Uterus (tissue), 4 donors: ENCODE measurements around the gene SLFN11. TPM values are rescaled to one million over a fixed set of nuclear protein-coding genes. Genes with fewer than 3 reads are reported as not detected.

Experiments
- DNase-seq, 2 donors: peaks; one replicate each; pipeline ENCODE4 v3.0.0-alpha.2; 2019 to 2020
- H3K27ac ChIP-seq, 2 donors: fragments of 200-600 bp; sonication (generic); 1 replicate in 1 of 2; 2 replicates in 1 of 2; pipeline ENCODE4 v1.5.1; 2016 to 2018
- H3K27me3 ChIP-seq, 2 donors: fragments of 200-600 bp; sonication (generic); one replicate each; pipeline ENCODE4 v1.5.1; 2018 to 2019; ENCODE audit warnings: control low read depth in 1 of 2
- H3K36me3 ChIP-seq, 2 donors: fragments of 200-600 bp; sonication (generic); one replicate each; pipeline ENCODE4 v1.5.1; 2019; ENCODE audit warnings: control low read depth in 1 of 2
- H3K4me1 ChIP-seq, 2 donors: fragments of 200-600 bp; sonication (generic); one replicate each; pipeline ENCODE4 v1.5.1; 2018 to 2019; ENCODE audit warnings: control low read depth in 1 of 2
- H3K4me3 ChIP-seq, 2 donors: fragments of 200-600 bp; sonication (generic); 1 replicate in 1 of 2; 2 replicates in 1 of 2; pipeline ENCODE4 v1.5.1; 2018 to 2019; ENCODE audit warnings: mild to moderate bottlenecking in 1 of 2
- H3K9me3 ChIP-seq, 2 donors: fragments of 200-600 bp; sonication (generic); one replicate each; pipeline ENCODE4 v1.5.1; 2019; ENCODE audit warnings: control low read depth in 1 of 2
- POLR2A ChIP-seq, 2 donors: fragments of 450-650 bp; IDR thresholded peaks; one replicate each; pipeline ENCODE4 v1.6.1; 2016; ENCODE audit warnings: antibody characterized with exemption in 2 of 2, mild to moderate bottlenecking in 1 of 2, moderate library complexity in 1 of 2
- intact Hi-C: fragments of 100-400 bp; cut with DNase I; formaldehyde crosslinking; loops from one replicate; pipeline ENCODE4 v1.15.1; 2023; ENCODE audit warnings: low total_unique reads
- total RNA-seq, 4 donors: library from RNA; depleted of rRNA in 3 of 4; stranded (reverse); fragments of >200 nt in 3 of 4; gene quantifications; one replicate each; pipeline versions ENCODE4 v1.1.0 to v1.2.4, GENCODE V29; 2014 to 2023
- TF ChIP-seq, protein P1 (sequence below), 4 experiments: fragments of 200-600 bp in 2 of 4; fragments of 450-650 bp in 2 of 4; sonication (generic) in 2 of 4; IDR thresholded peaks; one replicate each; pipeline ENCODE4 v1.5.1; 2016 to 2019; ENCODE audit warnings: antibody characterized with exemption in 4 of 4, mild to moderate bottlenecking in 2 of 4, moderate library complexity in 1 of 4
- donor health status: DM: yes; HTN: yes; CAD: no.

The SLFN11 gene
- total RNA-seq, 4 donors from 2014 or later, result 24.6 to 87.1 (median 54.8) TPM

DNA sequence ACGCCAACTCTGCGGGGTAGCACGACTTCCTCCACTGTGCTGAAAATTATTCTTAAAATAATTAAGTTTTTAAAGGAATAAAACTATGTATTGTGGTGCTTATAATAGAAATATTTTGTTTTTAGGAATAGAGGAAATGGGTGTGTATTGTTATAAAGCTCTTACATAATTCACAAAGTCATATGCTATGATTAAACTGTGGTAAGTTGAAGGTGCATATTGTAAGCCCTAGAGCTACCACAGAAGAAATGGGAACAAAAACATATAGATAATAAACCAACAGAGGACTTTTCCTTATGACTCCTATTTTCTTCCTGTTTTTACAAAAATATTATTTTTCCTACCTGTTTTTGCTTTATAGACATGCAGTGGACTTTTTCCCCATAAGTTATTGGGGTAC is 4.3 kb upstream of the SLFN11 start:
- no peaks in the 10 kb centered on the region for H3K9me3 ChIP-seq
- intact Hi-C loops, result no loop called here
- TF ChIP-seq, protein P1, sequence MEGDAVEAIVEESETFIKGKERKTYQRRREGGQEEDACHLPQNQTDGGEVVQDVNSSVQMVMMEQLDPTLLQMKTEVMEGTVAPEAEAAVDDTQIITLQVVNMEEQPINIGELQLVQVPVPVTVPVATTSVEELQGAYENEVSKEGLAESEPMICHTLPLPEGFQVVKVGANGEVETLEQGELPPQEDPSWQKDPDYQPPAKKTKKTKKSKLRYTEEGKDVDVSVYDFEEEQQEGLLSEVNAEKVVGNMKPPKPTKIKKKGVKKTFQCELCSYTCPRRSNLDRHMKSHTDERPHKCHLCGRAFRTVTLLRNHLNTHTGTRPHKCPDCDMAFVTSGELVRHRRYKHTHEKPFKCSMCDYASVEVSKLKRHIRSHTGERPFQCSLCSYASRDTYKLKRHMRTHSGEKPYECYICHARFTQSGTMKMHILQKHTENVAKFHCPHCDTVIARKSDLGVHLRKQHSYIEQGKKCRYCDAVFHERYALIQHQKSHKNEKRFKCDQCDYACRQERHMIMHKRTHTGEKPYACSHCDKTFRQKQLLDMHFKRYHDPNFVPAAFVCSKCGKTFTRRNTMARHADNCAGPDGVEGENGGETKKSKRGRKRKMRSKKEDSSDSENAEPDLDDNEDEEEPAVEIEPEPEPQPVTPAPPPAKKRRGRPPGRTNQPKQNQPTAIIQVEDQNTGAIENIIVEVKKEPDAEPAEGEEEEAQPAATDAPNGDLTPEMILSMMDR (IDR thresholded peaks at IDR 0.05), result no peak
- no peak for TF ChIP-seq POLR2A (IDR thresholded peaks at IDR 0.05)
- H3K36me3 ChIP-seq, result no peaks in the 10 kb centered on the region
- peaks cover 0 to 5% of the 10 kb centered on the region in 2 donors for H3K4me1 ChIP-seq
- peak overlapping the region in 1 of 2 donors; percentile 98 for H3K27ac ChIP-seq
- H3K27me3 ChIP-seq, result no peaks in the 10 kb centered on the region
- H3K4me3 ChIP-seq, result no peak overlapping the region
- DNase-seq, result no peak

GRCh38 chr17:35377068-35377467 is 3.6 kb upstream of the SLFN11 start:
- no peak for DNase-seq
- peaks cover 0 to 5% of the 10 kb centered on the region in 2 donors for H3K4me1 ChIP-seq
- TF ChIP-seq POLR2A (IDR thresholded peaks at IDR 0.05), result no peak
- TF ChIP-seq, protein P1 (IDR thresholded peaks at IDR 0.05), result no peak
- intact Hi-C loops, result no loop called here
- peak overlapping the region in 1 of 2 donors; percentile 98 for H3K27ac ChIP-seq
- H3K4me3 ChIP-seq, result no peak overlapping the region
- H3K9me3 ChIP-seq, result no peaks in the 10 kb centered on the region
- H3K36me3 ChIP-seq, result no peaks in the 10 kb centered on the region
- H3K27me3 ChIP-seq, result no peaks in the 10 kb centered on the region

DNA sequence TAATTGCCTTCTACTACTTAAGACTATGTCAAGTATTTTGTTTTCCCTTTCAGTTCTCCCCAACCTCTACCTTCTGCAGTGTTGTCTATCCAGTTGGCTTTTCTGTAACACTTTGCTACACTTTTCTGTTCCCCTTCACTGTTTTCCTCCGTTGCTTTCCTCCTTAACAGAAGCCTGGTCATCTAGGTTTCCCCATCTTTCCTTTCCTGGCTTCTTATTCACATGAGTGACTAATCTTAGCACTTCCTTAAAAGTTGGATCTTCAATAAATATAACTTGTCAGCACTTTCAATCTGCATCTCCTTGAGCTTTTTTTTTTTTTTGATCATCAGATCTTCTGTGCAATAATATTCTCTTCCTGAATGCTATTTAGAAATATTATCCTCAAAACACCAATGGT is 2.8 kb upstream of the SLFN11 start:
- Histone ChIP-seq H3K9me3 (no peaks in the 10 kb centered on the region), H3K36me3 (no peaks in the 10 kb centered on the region), H3K4me3 (no peak overlapping the region), H3K4me1 (peaks cover 0 to 5% of the 10 kb centered on the region in 2 donors), H3K27ac (peak overlapping the region; percentile 56 to 98), H3K27me3 (no peaks in the 10 kb centered on the region)
- DNase-seq, result no peak
- no peak for TF ChIP-seq POLR2A (IDR thresholded peaks at IDR 0.05)
- TF ChIP-seq, protein P1 (IDR thresholded peaks at IDR 0.05), result no peak
- intact Hi-C loops, result no loop called here

DNA sequence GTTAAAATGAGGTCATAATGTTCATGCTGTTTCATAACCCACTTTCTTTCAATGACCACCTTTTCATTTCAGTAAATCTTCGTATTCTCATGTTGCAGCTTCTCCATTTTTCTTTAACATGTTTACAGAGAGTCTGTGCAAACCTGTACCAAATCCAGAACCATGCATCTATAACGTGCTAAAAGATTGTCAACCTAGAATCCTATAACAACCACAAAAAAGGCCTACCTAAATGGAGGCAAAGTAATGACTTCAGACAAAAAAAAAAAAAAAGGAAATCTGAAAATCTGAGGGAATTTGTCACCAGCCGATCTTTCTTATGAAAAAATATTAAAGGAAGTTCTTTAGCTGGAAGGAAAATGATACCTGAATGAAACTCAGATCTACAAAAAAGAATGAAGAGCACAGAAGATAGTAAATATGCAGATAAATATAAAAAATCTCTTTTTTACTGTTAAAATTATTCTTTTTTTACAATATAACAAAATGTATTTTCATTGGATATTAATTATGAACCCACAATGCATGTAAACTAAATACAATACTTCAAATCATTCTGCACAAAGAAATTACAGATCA is 1.4 kb upstream of the SLFN11 start:
- intact Hi-C loops, result no loop called here
- H3K4me1 ChIP-seq, result peaks cover 0 to 5% of the 10 kb centered on the region in 2 donors
- no peaks in the 10 kb centered on the region for H3K27me3 ChIP-seq

More for the DNA sequence above, 1.4 kb upstream of the SLFN11 start:
- DNase-seq, result no peak
- no peaks in the 10 kb centered on the region for H3K36me3 ChIP-seq
- H3K27ac ChIP-seq, result peak overlapping the region; percentile 91 to 98
- TF ChIP-seq, protein P1 (IDR thresholded peaks at IDR 0.05), result no peak
- TF ChIP-seq POLR2A (IDR thresholded peaks at IDR 0.05), result no peak
- H3K9me3 ChIP-seq, result no peaks in the 10 kb centered on the region
- H3K4me3 ChIP-seq, result peak overlapping the region in 1 of 2 donors; percentile 57
